MM.1S (cell line): Measurements from ENCODE around the gene CCDC85C.

Experiments used
- DNase-seq: peaks from one replicate; pipeline ENCODE4 v3.0.0-alpha.2; 2015
- H2AFZ ChIP-seq: fragments of 300-600 bp; sonication (generic); 2 replicates; pipeline ENCODE4 v1.6.0; 2016; ENCODE audit warnings: antibody characterized with exemption, low read length
- H3F3A ChIP-seq: fragments of 300-600 bp; sonication (generic); 2 replicates; pipeline ENCODE4 v1.6.1; 2016; ENCODE audit warnings: mild to moderate bottlenecking, antibody characterized with exemption, low read length, moderate library complexity, mixed read lengths; ENCODE audit not compliant: insufficient read depth
- H3K27ac ChIP-seq: fragments of 300-600 bp; sonication (generic); 2 replicates; pipeline ENCODE4 v1.5.1; 2016; ENCODE audit warnings: mild to moderate bottlenecking, low read length
- H3K27me3 ChIP-seq: fragments of 300-600 bp; sonication (generic); replicated peaks from 2 replicates; pipeline ENCODE4 v1.6.0; 2016; ENCODE audit warnings: low read length; ENCODE audit not compliant: insufficient read depth
- H3K36me3 ChIP-seq: fragments of 300-600 bp; sonication (generic); replicated peaks from 2 replicates; pipeline ENCODE4 v1.6.1; 2016; ENCODE audit warnings: mild to moderate bottlenecking, low read length, mixed read lengths; ENCODE audit not compliant: insufficient read depth
- H3K4me1 ChIP-seq: fragments of 300-600 bp; sonication (generic); 2 replicates; pipeline ENCODE4 v1.6.1; 2016; ENCODE audit warnings: low read length, mixed read lengths
- H3K4me2 ChIP-seq: fragments of 300-600 bp; sonication (generic); 2 replicates; pipeline ENCODE4 v1.6.0; 2016; ENCODE audit warnings: low read depth, low read length
- H3K4me3 ChIP-seq: fragments of 300-600 bp; sonication (generic); 2 replicates; pipeline ENCODE4 v1.5.1; 2016; ENCODE audit warnings: low read length, mixed read lengths
- H3K79me2 ChIP-seq: fragments of 300-600 bp; sonication (generic); 2 replicates; pipeline ENCODE4 v1.6.1; 2016; ENCODE audit warnings: mixed run types, low read length, mixed read lengths
- H3K9ac ChIP-seq: fragments of 300-600 bp; sonication (generic); 2 replicates; pipeline ENCODE4 v1.6.1; 2016; ENCODE audit warnings: low read length, mixed read lengths
- H3K9me2 ChIP-seq: fragments of 300-600 bp; sonication (generic); replicated peaks from 2 replicates; pipeline ENCODE4 v1.6.1; 2016; ENCODE audit warnings: mild to moderate bottlenecking, low read length, mixed read lengths; ENCODE audit not compliant: insufficient read depth
- H3K9me3 ChIP-seq: fragments of 300-600 bp; sonication (generic); replicated peaks from 2 replicates; pipeline ENCODE4 v1.6.1; 2016; ENCODE audit warnings: mild to moderate bottlenecking, low read length, mixed read lengths; ENCODE audit not compliant: insufficient read depth
- H4K20me1 ChIP-seq: fragments of 300-600 bp; sonication (generic); 2 replicates; pipeline ENCODE4 v1.6.1; 2016; ENCODE audit warnings: mild to moderate bottlenecking, low read length, moderate library complexity, mixed read lengths; ENCODE audit not compliant: insufficient read depth
- EZH2 ChIP-seq: fragments of 300-600 bp; sonication (generic); optimal IDR thresholded peaks from 2 replicates; pipeline ENCODE3; 2017; ENCODE audit warnings: low read depth, mild to moderate bottlenecking, antibody characterized with exemption, low read length, mixed read lengths
- EZH2phosphoT487 ChIP-seq: fragments of 300-600 bp; sonication (generic); IDR thresholded peaks from 2 replicates; pipeline ENCODE4 v1.6.1; 2018; ENCODE audit warnings: antibody characterized with exemption, low read length
- TF ChIP-seq, protein P1 (sequence below): fragments of 300-600 bp; sonication (generic); IDR thresholded peaks from 2 replicates; pipeline ENCODE4 v1.5.1; 2016; ENCODE audit warnings: antibody characterized with exemption, low read length, mixed read lengths

Gene CCDC85C

GRCh38 chr14:99605299-99605961 lies 1.4 kb upstream of the CCDC85C start:
- TF ChIP-seq EZH2phosphoT487 (no peak), EZH2 (no peak)
- TF ChIP-seq, protein P1, sequence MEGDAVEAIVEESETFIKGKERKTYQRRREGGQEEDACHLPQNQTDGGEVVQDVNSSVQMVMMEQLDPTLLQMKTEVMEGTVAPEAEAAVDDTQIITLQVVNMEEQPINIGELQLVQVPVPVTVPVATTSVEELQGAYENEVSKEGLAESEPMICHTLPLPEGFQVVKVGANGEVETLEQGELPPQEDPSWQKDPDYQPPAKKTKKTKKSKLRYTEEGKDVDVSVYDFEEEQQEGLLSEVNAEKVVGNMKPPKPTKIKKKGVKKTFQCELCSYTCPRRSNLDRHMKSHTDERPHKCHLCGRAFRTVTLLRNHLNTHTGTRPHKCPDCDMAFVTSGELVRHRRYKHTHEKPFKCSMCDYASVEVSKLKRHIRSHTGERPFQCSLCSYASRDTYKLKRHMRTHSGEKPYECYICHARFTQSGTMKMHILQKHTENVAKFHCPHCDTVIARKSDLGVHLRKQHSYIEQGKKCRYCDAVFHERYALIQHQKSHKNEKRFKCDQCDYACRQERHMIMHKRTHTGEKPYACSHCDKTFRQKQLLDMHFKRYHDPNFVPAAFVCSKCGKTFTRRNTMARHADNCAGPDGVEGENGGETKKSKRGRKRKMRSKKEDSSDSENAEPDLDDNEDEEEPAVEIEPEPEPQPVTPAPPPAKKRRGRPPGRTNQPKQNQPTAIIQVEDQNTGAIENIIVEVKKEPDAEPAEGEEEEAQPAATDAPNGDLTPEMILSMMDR = no peak
- H3K9me2 ChIP-seq = no peaks in the 10 kb centered on the region
- peak; percentile 78 for DNase-seq
- H3K79me2 ChIP-seq = peaks cover 16% of the 10 kb centered on the region; the same call in 1 of the 2 replicates
- H3K36me3 ChIP-seq = no peaks in the 10 kb centered on the region
- H4K20me1 ChIP-seq = no peaks in the 10 kb centered on the region
- no peaks in the 10 kb centered on the region for H3K9me3 ChIP-seq
- H3K27ac ChIP-seq = peak overlapping the region; percentile 61; the same call in 1 of the 2 replicates
- 0 out of 2 replicates have a peak, but pooled peaks cover 5% of the 10 kb centered on the region for H3F3A ChIP-seq
- no peaks in the 10 kb centered on the region for H3K4me1 ChIP-seq
- H3K27me3 ChIP-seq = no peaks in the 10 kb centered on the region
- peak overlapping the region; percentile 78 for H3K4me3 ChIP-seq
- peak overlapping the region; percentile 75 for H3K9ac ChIP-seq
- H2AFZ ChIP-seq = peak overlapping the region; percentile 61
- H3K4me2 ChIP-seq = peak overlapping the region; percentile 83

- DNase-seq = peak; percentile 11
- TF ChIP-seq, protein P1 = no peak
- TF ChIP-seq EZH2phosphoT487 (no peak), EZH2 (no peak)
- peak overlapping the region; percentile 78 for H3K4me3 ChIP-seq
Measured at GRCh38 chr14:99604766-99605298, 825 bp upstream of the CCDC85C start.

GRCh38 chr14:99604278-99604765 lies 315 bp upstream of the CCDC85C start:
- H3K36me3 ChIP-seq = no peaks in the 10 kb centered on the region
- TF ChIP-seq, protein P1 = no peak
- TF ChIP-seq EZH2 = no peak
- no peak for TF ChIP-seq EZH2phosphoT487
- peak; percentile 87 for DNase-seq
- no peaks in the 10 kb centered on the region for H3K9me3 ChIP-seq
- peak overlapping the region; percentile 61; the same call in 1 of the 2 replicates for H3K27ac ChIP-seq
- H3K4me3 ChIP-seq = peak overlapping the region; percentile 78
- peaks cover 22% of the 10 kb centered on the region; the same call in 1 of the 2 replicates for H3K79me2 ChIP-seq
- no peaks in the 10 kb centered on the region for H3K4me1 ChIP-seq
- H3K9me2 ChIP-seq = no peaks in the 10 kb centered on the region
- H3F3A ChIP-seq = 0 out of 2 replicates have a peak, but pooled peaks cover 5% of the 10 kb centered on the region
- no peaks in the 10 kb centered on the region for H4K20me1 ChIP-seq
- no peaks in the 10 kb centered on the region for H3K27me3 ChIP-seq
- peak overlapping the region; percentile 83; the same call in 1 of the 2 replicates for H3K4me2 ChIP-seq
- peak overlapping the region; percentile 69 for H2AFZ ChIP-seq
- H3K9ac ChIP-seq = peak overlapping the region; percentile 75

More at GRCh38 chr14:99604766-99605298, 825 bp upstream of the CCDC85C start:
- no peaks in the 10 kb centered on the region for H3K9me2 ChIP-seq
- H3K36me3 ChIP-seq = no peaks in the 10 kb centered on the region
- H3K4me1 ChIP-seq = no peaks in the 10 kb centered on the region
- H3K79me2 ChIP-seq = peaks cover 22% of the 10 kb centered on the region; the same call in 1 of the 2 replicates
- no peaks in the 10 kb centered on the region for H3K27me3 ChIP-seq
- H3K4me2 ChIP-seq = peak overlapping the region; percentile 83; the same call in 1 of the 2 replicates
- peak overlapping the region; percentile 61; the same call in 1 of the 2 replicates for H3K27ac ChIP-seq
- no peaks in the 10 kb centered on the region for H4K20me1 ChIP-seq
- H3F3A ChIP-seq = 0 out of 2 replicates have a peak, but pooled peaks cover 5% of the 10 kb centered on the region
- H2AFZ ChIP-seq = peak overlapping the region; percentile 69
- no peaks in the 10 kb centered on the region for H3K9me3 ChIP-seq
- peak overlapping the region; percentile 75 for H3K9ac ChIP-seq
